ENCODE data around the gene SLBP. TPM values are rescaled to one million over a fixed set of nuclear protein-coding genes. Genes with fewer than 3 reads are reported as not detected.

Gene SLBP
- total RNA-seq, 1 donor from 2014 or later = 62.9 TPM

DNA sequence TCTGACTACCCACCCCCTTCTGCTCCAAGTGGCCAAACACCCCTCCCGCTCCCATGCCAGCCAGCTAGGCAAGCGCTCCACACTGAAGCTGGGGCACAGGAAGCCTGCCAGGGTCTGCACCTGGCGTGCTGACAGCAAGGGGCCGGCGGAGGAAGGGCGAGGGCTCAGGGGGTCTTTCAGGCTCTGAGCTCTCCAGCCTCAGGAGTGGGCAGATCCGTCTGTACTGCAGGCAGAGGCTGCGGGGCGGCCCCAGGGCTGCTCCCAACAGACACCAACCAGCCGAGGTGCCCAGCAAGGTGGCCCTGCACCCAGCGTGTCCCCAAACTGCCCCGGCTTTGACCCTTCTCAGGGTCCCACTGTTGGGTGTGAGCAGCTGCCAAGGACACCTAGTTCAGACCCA, 42.8 kb downstream of the SLBP start:
- Histone ChIP-seq H3K36me3 (ENCODE audit: control insufficient read depth, insufficient read depth, low read length) (no peaks in the 10 kb centered on the region), H3K27me3 (ENCODE audit: control insufficient read depth, insufficient read depth, low read length) (no peaks in the 10 kb centered on the region), H3K4me3 (ENCODE audit: low read depth, low read length) (no peak overlapping the region)
- peak; percentile 80 for FAIRE-seq
- no peak for DNase-seq (ENCODE audit: low read depth)
- TF ChIP-seq, protein P1, sequence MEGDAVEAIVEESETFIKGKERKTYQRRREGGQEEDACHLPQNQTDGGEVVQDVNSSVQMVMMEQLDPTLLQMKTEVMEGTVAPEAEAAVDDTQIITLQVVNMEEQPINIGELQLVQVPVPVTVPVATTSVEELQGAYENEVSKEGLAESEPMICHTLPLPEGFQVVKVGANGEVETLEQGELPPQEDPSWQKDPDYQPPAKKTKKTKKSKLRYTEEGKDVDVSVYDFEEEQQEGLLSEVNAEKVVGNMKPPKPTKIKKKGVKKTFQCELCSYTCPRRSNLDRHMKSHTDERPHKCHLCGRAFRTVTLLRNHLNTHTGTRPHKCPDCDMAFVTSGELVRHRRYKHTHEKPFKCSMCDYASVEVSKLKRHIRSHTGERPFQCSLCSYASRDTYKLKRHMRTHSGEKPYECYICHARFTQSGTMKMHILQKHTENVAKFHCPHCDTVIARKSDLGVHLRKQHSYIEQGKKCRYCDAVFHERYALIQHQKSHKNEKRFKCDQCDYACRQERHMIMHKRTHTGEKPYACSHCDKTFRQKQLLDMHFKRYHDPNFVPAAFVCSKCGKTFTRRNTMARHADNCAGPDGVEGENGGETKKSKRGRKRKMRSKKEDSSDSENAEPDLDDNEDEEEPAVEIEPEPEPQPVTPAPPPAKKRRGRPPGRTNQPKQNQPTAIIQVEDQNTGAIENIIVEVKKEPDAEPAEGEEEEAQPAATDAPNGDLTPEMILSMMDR (IDR thresholded peaks at IDR 0.05; ENCODE audit: insufficient read depth, low read length, severe bottlenecking) = no peak

DNA sequence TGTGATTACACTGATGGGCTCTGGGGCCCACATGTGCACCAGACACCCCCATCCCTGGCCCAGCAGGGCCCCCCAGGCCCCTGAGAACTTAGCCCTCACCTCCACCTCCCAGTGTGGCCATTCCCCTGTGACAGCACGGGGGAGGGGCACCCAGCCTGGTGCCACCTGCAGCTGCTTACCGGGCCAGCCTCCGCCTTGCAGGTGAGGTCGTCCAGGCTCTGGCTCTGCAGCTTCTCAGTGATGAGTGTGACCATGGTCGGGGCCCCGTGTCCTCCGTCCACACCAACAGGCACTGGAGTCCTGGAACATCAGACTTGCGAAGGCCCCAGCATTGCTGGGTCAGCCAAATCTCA, 43.7 kb downstream of the SLBP start:
- FAIRE-seq (no peak), DNase-seq (ENCODE audit: low read depth) (no peak)
- TF ChIP-seq, protein P1 (IDR thresholded peaks at IDR 0.05; ENCODE audit: insufficient read depth, low read length, severe bottlenecking) = no peak
- Histone ChIP-seq H3K4me3 (ENCODE audit: low read depth, low read length) (no peak overlapping the region), H3K27me3 (ENCODE audit: control insufficient read depth, insufficient read depth, low read length) (no peaks in the 10 kb centered on the region), H3K36me3 (ENCODE audit: control insufficient read depth, insufficient read depth, low read length) (no peaks in the 10 kb centered on the region)

DNA sequence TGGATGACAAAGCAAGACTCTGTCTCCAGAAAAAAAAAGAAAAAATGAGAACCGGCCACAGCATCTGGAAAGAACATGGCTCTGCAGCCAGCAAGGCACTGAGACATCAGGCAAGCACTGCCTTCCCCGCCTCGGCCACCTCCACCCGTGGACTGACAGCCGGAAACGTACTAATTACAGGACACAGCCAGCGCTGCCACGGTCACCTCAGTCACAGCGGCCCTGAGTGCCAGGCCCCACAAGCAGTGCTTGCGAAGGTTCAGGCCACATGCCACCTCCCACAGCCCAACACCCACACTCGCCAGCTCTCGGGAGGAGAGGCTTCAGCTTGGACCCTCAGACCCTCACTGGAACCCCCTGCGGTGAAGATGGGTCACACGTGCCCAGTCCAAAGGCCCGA, 44.8 kb downstream of the SLBP start:
- TF ChIP-seq, protein P1 (IDR thresholded peaks at IDR 0.05; ENCODE audit: insufficient read depth, low read length, severe bottlenecking) = no peak
- H3K36me3 ChIP-seq (ENCODE audit: control insufficient read depth, insufficient read depth, low read length) = no peaks in the 10 kb centered on the region
- no peak overlapping the region for H3K4me3 ChIP-seq (ENCODE audit: low read depth, low read length)
- no peak for FAIRE-seq
- DNase-seq (ENCODE audit: low read depth) = no peak
- no peaks in the 10 kb centered on the region for H3K27me3 ChIP-seq (ENCODE audit: control insufficient read depth, insufficient read depth, low read length)

DNA sequence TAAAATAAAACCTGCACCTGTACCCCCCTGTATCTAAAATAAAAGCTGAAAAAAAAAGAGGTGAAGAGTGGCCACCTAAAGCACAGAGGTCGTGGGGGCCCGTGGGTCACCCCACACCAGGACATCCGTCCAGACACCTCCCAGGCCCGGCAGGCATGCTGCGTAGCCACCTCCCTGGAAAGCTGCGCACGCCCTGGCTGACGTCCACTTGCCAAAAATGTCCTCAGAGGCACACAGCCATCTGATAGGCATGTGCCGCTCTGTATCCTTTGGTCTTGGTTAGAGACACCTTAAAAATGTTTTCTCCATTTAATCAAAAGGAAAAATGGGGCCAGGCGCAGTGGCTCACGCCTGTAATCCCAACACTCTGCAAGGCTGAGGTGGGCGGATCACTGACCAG, 45.7 kb downstream of the SLBP start:
- Histone ChIP-seq H3K36me3 (ENCODE audit: control insufficient read depth, insufficient read depth, low read length) (no peaks in the 10 kb centered on the region), H3K4me3 (ENCODE audit: low read depth, low read length) (no peak overlapping the region), H3K27me3 (ENCODE audit: control insufficient read depth, insufficient read depth, low read length) (no peaks in the 10 kb centered on the region)
- FAIRE-seq (no peak), DNase-seq (ENCODE audit: low read depth) (no peak)
- TF ChIP-seq, protein P1 (IDR thresholded peaks at IDR 0.05; ENCODE audit: insufficient read depth, low read length, severe bottlenecking) = no peak

DNA sequence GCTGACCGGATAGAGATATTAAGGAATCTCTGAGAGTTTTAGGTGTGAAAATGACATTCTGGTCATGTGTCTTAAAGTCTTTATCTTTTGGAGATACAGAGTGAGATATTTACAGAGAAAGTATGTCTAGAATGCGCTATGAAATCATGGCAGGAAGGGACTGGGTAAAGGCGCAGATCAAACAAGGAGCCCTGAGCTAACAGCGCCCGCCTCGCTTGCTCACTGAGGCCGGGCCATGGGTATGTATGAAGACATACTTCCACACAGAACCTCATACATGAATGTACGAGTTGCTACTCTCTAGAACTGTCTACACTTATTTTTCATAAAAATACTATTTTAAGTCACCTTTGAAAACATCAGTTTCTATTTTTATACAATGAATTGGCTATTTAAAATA, 48.0 kb downstream of the SLBP start:
- no peak for DNase-seq (ENCODE audit: low read depth)
- TF ChIP-seq, protein P1 (IDR thresholded peaks at IDR 0.05; ENCODE audit: insufficient read depth, low read length, severe bottlenecking) = no peak

DNA sequence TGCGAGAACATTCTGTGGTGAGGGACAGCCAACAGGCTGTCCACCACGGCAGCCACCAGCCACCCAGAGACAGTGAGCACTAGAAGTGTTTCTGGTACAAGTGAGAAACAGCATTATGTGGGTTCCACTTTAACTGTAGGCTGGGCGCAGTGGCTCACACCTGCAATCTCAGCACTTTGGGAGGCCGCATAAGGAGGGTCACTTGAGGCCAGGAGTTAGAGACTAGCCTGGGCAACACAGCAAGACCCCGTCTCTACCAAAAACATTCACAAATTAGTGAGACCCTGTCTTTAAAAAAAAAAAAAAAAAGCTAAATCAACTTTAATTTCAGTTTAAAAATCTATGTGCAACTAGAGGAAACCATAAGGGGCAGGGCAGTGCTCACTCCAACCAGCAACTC, 48.6 kb downstream of the SLBP start:
- no peak overlapping the region for H3K4me3 ChIP-seq (ENCODE audit: low read depth, low read length)
- no peaks in the 10 kb centered on the region for H3K36me3 ChIP-seq (ENCODE audit: control insufficient read depth, insufficient read depth, low read length)
- TF ChIP-seq, protein P1 (IDR thresholded peaks at IDR 0.05; ENCODE audit: insufficient read depth, low read length, severe bottlenecking) = no peak
- H3K27me3 ChIP-seq (ENCODE audit: control insufficient read depth, insufficient read depth, low read length) = no peaks in the 10 kb centered on the region
- DNase-seq (ENCODE audit: low read depth) (no peak), FAIRE-seq (no peak)

More for the DNA sequence above, 48.0 kb downstream of the SLBP start:
- Histone ChIP-seq H3K4me3 (ENCODE audit: low read depth, low read length) (no peak overlapping the region), H3K36me3 (ENCODE audit: control insufficient read depth, insufficient read depth, low read length) (no peaks in the 10 kb centered on the region), H3K27me3 (ENCODE audit: control insufficient read depth, insufficient read depth, low read length) (no peaks in the 10 kb centered on the region)
- no peak for FAIRE-seq
